Hepatocyte (in vitro differentiated cells): Measurements from ENCODE around the gene TMEM135. TPM values are rescaled to one million over a fixed set of nuclear protein-coding genes. Genes with fewer than 3 reads are reported as not detected.

Experiments
- DNase-seq: peaks from one replicate; pipeline ENCODE4 v3.0.0-alpha.2; 2016; ENCODE audit warnings: low spot score
- H2AFZ ChIP-seq: fragments of 200-600 bp; sonication (generic); 2 replicates; pipeline ENCODE4 v1.6.0; 2016; ENCODE audit warnings: antibody characterized with exemption, mild to moderate bottlenecking
- H3K27ac ChIP-seq: fragments of 200-600 bp; sonication (generic); 2 replicates; pipeline ENCODE4 v1.5.1; 2016; ENCODE audit warnings: mild to moderate bottlenecking
- H3K27me3 ChIP-seq: fragments of 200-600 bp; sonication (generic); 2 replicates; pipeline ENCODE4 v1.6.1; 2016
- H3K36me3 ChIP-seq: fragments of 200-600 bp; sonication (generic); replicated peaks from 2 replicates; pipeline ENCODE4 v1.5.1; 2016; ENCODE audit warnings: low read depth; ENCODE audit not compliant: insufficient read depth
- H3K4me1 ChIP-seq: fragments of 200-600 bp; sonication (generic); 2 replicates; pipeline ENCODE4 v1.5.1; 2016; ENCODE audit warnings: mild to moderate bottlenecking, moderate library complexity; ENCODE audit not compliant: insufficient read depth
- H3K4me2 ChIP-seq: fragments of 200-600 bp; sonication (generic); 2 replicates; pipeline ENCODE4 v1.6.0; 2016
- H3K4me3 ChIP-seq: fragments of 200-600 bp; sonication (generic); 2 replicates; pipeline ENCODE4 v1.5.1; 2016; ENCODE audit warnings: mild to moderate bottlenecking
- H3K79me2 ChIP-seq: fragments of 200-600 bp; sonication (generic); 2 replicates; pipeline ENCODE4 v1.6.0; 2017; ENCODE audit warnings: mild to moderate bottlenecking
- H3K9me2 ChIP-seq: fragments of 200-600 bp; sonication (generic); replicated peaks from 2 replicates; pipeline ENCODE4 v1.6.0; 2017; ENCODE audit warnings: mild to moderate bottlenecking; ENCODE audit not compliant: insufficient read depth
- H3K9me3 ChIP-seq: fragments of 200-600 bp; sonication (generic); 2 replicates; pipeline ENCODE4 v1.5.1; 2016; ENCODE audit warnings: low read depth, mild to moderate bottlenecking
- H4K20me1 ChIP-seq: fragments of 200-600 bp; sonication (generic); 2 replicates; pipeline ENCODE4 v1.6.0; 2016; ENCODE audit warnings: mild to moderate bottlenecking; ENCODE audit not compliant: insufficient read depth, poor library complexity, severe bottlenecking
- CTCF ChIP-seq: fragments of 200-600 bp; sonication (generic); IDR thresholded peaks from 2 replicates; pipeline ENCODE4 v1.5.1; 2016; ENCODE audit warnings: antibody characterized with exemption, mild to moderate bottlenecking; ENCODE audit not compliant: poor library complexity
- EZH2 ChIP-seq: fragments of 200-600 bp; sonication (generic); IDR thresholded peaks from 2 replicates; pipeline ENCODE4 v1.6.1; 2016; ENCODE audit warnings: antibody characterized with exemption, mild to moderate bottlenecking, borderline replicate concordance
- EZH2phosphoT487 ChIP-seq: fragments of 200-600 bp; sonication (generic); IDR thresholded peaks from one replicate; pipeline ENCODE4 v1.6.1; 2018; ENCODE audit warnings: antibody characterized with exemption, mild to moderate bottlenecking, low read depth, moderate library complexity; ENCODE audit not compliant: unreplicated experiment, severe bottlenecking
- WGBS: methylation state at CpG from one replicate; pipeline ENCODE4 v1.1.6; 2016; ENCODE audit warnings: low lambda C conversion rate; ENCODE audit errors: missing lambda C conversion rate; 5-methylcytosine and 5-hydroxymethylcytosine counted together
- polyA plus RNA-seq: library from polyadenylated mRNA; unstranded; fragments of >200 nt; fragmentation: Nextera tagmentation; extraction: Ambion mirVana; gene quantifications from 2 replicates; pipeline ENCODE4 v1.2.1, GENCODE V29; 2016
- total RNA-seq: library from RNA; depleted of rRNA; stranded (reverse); fragments of >200 nt; gene quantifications from 2 replicates; pipeline ENCODE4 v1.2.3, GENCODE V29; 2014

The TMEM135 gene
- total and polyA plus RNA-seq, 2 experiments from 2014 or later = 26.7 to 52.0 TPM

DNA sequence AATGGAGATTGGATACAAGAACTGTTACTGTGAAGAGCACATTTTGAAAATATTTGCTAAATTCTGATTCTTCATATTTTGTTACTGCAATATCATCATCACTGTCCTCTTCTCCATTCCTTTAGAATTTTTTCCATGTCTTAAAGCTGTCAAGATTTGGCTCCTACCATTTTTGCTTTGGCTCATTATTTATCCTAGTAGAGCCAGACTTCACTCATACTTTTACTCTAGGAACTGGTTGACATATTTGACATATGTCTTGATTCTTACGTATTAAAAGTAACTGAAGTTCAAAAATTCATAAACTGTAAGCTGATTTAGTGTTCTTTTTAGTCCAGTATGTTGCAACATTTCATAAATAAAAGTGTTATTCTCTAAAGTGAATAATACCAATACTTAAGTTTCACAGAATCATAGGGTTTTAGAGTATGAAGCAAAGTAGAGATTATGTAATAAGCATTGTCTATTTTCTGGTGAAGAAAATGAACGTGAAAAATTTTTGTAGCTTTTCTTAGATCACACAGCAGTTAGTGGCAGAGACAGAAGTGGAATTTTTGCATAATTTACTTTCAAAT is 225.6 kb downstream of the TMEM135 start:
- H3K4me1 ChIP-seq = peaks cover 12% of the 10 kb centered on the region
- H3K36me3 ChIP-seq = no peaks in the 10 kb centered on the region
- WGBS = 83% methylated on average over 2 of the region's 2 CpGs
- no peaks in the 10 kb centered on the region for H3K9me3 ChIP-seq
- no peak overlapping the region for H2AFZ ChIP-seq
- no peaks in the 10 kb centered on the region for H3K79me2 ChIP-seq
- no peak overlapping the region for H3K27ac ChIP-seq
- TF ChIP-seq EZH2 = no peak
- no peak for TF ChIP-seq CTCF
- no peak for TF ChIP-seq EZH2phosphoT487
- H3K4me3 ChIP-seq = no peak overlapping the region
- no peak overlapping the region for H3K4me2 ChIP-seq
- no peak for DNase-seq
- H3K27me3 ChIP-seq = no peaks in the 10 kb centered on the region
- no peaks in the 10 kb centered on the region for H4K20me1 ChIP-seq
- H3K9me2 ChIP-seq = no peaks in the 10 kb centered on the region

DNA sequence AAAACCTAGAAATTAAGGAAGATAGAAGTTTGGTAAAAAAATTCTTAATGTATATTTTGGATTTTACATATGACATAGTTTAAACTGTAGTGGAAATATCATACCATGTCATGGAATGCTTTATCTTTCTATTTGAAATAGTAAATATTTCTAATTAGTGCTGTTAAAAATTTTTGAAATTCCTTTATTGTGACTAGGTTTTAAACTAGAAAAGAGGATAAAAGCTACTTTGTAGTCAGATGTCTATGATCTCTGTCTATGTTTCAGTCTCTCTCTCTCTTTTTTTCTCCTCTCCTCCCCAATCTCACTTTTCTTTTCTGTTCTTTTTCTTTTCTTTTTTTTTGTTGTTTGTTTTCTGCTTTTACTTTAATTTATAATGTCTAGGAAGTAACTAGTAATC is 226.2 kb downstream of the TMEM135 start:
- H3K27me3 ChIP-seq = no peaks in the 10 kb centered on the region
- H3K4me1 ChIP-seq = peaks cover 12% of the 10 kb centered on the region
- no peaks in the 10 kb centered on the region for H4K20me1 ChIP-seq
- no peak overlapping the region for H3K27ac ChIP-seq
- TF ChIP-seq CTCF = no peak
- no peak for TF ChIP-seq EZH2
- TF ChIP-seq EZH2phosphoT487 = no peak
- H3K4me3 ChIP-seq = no peak overlapping the region
- no peak for DNase-seq
- no peaks in the 10 kb centered on the region for H3K36me3 ChIP-seq
- no peaks in the 10 kb centered on the region for H3K9me3 ChIP-seq
- H2AFZ ChIP-seq = no peak overlapping the region
- no peaks in the 10 kb centered on the region for H3K79me2 ChIP-seq
- no peaks in the 10 kb centered on the region for H3K9me2 ChIP-seq
- H3K4me2 ChIP-seq = no peak overlapping the region

GRCh38 chr11:87265132-87265531 is 227.4 kb downstream of the TMEM135 start:
- no peaks in the 10 kb centered on the region for H4K20me1 ChIP-seq

More at GRCh38 chr11:87265132-87265531, 227.4 kb downstream of the TMEM135 start:
- no peak overlapping the region for H3K4me3 ChIP-seq
- no peaks in the 10 kb centered on the region for H3K9me3 ChIP-seq
- no peak for DNase-seq
- no peaks in the 10 kb centered on the region for H3K36me3 ChIP-seq
- H3K9me2 ChIP-seq = no peaks in the 10 kb centered on the region
- no peaks in the 10 kb centered on the region for H3K79me2 ChIP-seq
- TF ChIP-seq EZH2 = no peak
- TF ChIP-seq EZH2phosphoT487 = no peak
- TF ChIP-seq CTCF = no peak
- H3K27me3 ChIP-seq = no peaks in the 10 kb centered on the region
- H3K4me1 ChIP-seq = peaks cover 10% of the 10 kb centered on the region
- H3K4me2 ChIP-seq = no peak overlapping the region
- H2AFZ ChIP-seq = no peak overlapping the region
- no peak overlapping the region for H3K27ac ChIP-seq
